ENCODE results near the gene TBX1.

TBX1 gene

GRCh38 chr22:19718456-19719049 is 42.0 kb upstream of the TBX1 start:
- Histone ChIP-seq H3K4me1 (ENCODE audit: insufficient read depth, low read length) (peaks cover 15% of the 10 kb centered on the region), H3K36me3 (ENCODE audit: insufficient read depth, low read length) (no peaks in the 10 kb centered on the region), H3K9me3 (ENCODE audit: low read length) (no peaks in the 10 kb centered on the region), H3K27ac (ENCODE audit: low read depth, low read length) (no peak overlapping the region), H3K9ac (ENCODE audit: low read length) (no peak overlapping the region), H3K4me3 (ENCODE audit: low read depth in 1 of 2, low read length in 2 of 2) (peak overlapping the region; percentile 50 to 61), H3K27me3 (ENCODE audit: control insufficient read depth in 1 of 2, insufficient read depth in 2 of 2, low read length in 2 of 2) (peaks cover 0 to 34% of the 10 kb centered on the region in 2 donors)

DNA sequence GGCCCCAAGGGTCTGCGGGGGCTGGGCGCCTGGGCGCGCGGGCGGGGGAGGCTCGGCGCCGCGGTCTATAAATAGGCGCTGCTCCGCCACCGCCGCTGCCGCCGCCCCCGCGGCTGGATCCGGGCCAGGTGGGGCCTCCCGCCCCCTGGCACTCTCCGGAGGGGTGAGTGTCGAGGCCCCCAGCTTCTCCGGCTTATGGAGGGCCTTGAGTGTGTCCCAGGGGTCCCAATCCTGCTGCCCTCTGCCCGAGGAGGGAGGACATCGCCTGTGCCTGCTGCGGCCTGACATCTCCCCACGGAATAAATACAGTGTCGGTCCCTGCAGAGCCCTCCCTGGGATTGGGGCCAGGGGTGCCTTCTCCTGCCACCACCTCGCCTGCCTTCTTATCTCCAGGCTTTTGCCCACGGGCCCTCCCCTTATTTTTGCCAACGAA is 41.5 kb upstream of the TBX1 start:
- Histone ChIP-seq H3K9ac (ENCODE audit: low read length) (no peak overlapping the region), H3K36me3 (ENCODE audit: insufficient read depth, low read length) (no peaks in the 10 kb centered on the region), H3K4me1 (ENCODE audit: insufficient read depth, low read length) (peaks cover 15% of the 10 kb centered on the region), H3K4me3 (ENCODE audit: low read depth in 1 of 2, low read length in 2 of 2) (peak overlapping the region; percentile 50 to 61), H3K27ac (ENCODE audit: low read depth, low read length) (peak overlapping the region; percentile 34), H3K27me3 (ENCODE audit: control insufficient read depth in 1 of 2, insufficient read depth in 2 of 2, low read length in 2 of 2) (peaks cover 0 to 34% of the 10 kb centered on the region in 2 donors), H3K9me3 (ENCODE audit: low read length) (no peaks in the 10 kb centered on the region)

DNA sequence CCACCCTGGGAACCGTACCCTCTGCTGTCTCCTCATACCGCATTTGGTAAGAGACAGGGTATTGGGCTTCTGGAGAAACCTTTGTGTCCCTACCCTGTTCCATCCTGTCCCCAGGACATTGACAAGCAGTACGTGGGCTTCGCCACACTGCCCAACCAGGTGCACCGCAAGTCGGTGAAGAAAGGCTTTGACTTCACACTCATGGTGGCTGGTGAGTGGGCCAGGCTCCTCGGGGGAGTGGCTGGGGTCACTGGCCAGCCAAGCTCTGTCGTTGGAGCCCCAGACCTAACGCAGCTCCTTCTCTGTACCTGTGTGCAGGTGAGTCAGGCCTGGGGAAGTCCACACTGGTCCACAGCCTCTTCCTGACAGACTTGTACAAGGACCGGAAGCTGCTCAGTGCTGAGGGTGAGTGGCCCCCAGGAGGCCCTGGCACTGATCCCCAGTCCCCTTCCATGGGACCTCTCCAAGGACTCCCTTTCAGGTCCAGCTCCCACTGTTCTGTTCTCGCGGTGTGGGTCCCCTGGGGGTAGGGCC is 41.0 kb upstream of the TBX1 start:
- H3K27me3 ChIP-seq (ENCODE audit: control insufficient read depth in 1 of 2, insufficient read depth in 2 of 2, low read length in 2 of 2), result peaks cover 0 to 38% of the 10 kb centered on the region in 2 donors
- H3K9me3 ChIP-seq (ENCODE audit: low read length), result no peaks in the 10 kb centered on the region
- no peaks in the 10 kb centered on the region for H3K36me3 ChIP-seq (ENCODE audit: insufficient read depth, low read length)
- no peak overlapping the region for H3K9ac ChIP-seq (ENCODE audit: low read length)
- H3K4me3 ChIP-seq (ENCODE audit: low read depth in 1 of 2, low read length in 2 of 2), result no peak overlapping the region
- H3K4me1 ChIP-seq (ENCODE audit: insufficient read depth, low read length), result peaks cover 15% of the 10 kb centered on the region
- H3K27ac ChIP-seq (ENCODE audit: low read depth, low read length), result peak overlapping the region; percentile 34

GRCh38 chr22:19720150-19720827 is 40.3 kb upstream of the TBX1 start:
- H3K9ac ChIP-seq (ENCODE audit: low read length), result no peak overlapping the region
- peaks cover 0 to 38% of the 10 kb centered on the region in 2 donors for H3K27me3 ChIP-seq (ENCODE audit: control insufficient read depth in 1 of 2, insufficient read depth in 2 of 2, low read length in 2 of 2)
- no peak overlapping the region for H3K4me3 ChIP-seq (ENCODE audit: low read depth in 1 of 2, low read length in 2 of 2)
- H3K36me3 ChIP-seq (ENCODE audit: insufficient read depth, low read length), result no peaks in the 10 kb centered on the region
- peaks cover 10% of the 10 kb centered on the region for H3K4me1 ChIP-seq (ENCODE audit: insufficient read depth, low read length)
- H3K27ac ChIP-seq (ENCODE audit: low read depth, low read length), result no peak overlapping the region
- no peaks in the 10 kb centered on the region for H3K9me3 ChIP-seq (ENCODE audit: low read length)

- Histone ChIP-seq H3K4me3 (ENCODE audit: low read depth in 1 of 2, low read length in 2 of 2) (no peak overlapping the region), H3K4me1 (ENCODE audit: insufficient read depth, low read length) (peaks cover 10% of the 10 kb centered on the region), H3K9me3 (ENCODE audit: low read length) (no peaks in the 10 kb centered on the region), H3K27ac (ENCODE audit: low read depth, low read length) (no peak overlapping the region), H3K27me3 (ENCODE audit: control insufficient read depth in 1 of 2, insufficient read depth in 2 of 2, low read length in 2 of 2) (peaks cover 0 to 33% of the 10 kb centered on the region in 2 donors), H3K9ac (ENCODE audit: low read length) (no peak overlapping the region), H3K36me3 (ENCODE audit: insufficient read depth, low read length) (no peaks in the 10 kb centered on the region)
Observed at GRCh38 chr22:19720999-19721329, 39.6 kb upstream of the TBX1 start.

GRCh38 chr22:19721330-19722177 is 39.0 kb upstream of the TBX1 start:
- Histone ChIP-seq H3K27me3 (ENCODE audit: control insufficient read depth in 1 of 2, insufficient read depth in 2 of 2, low read length in 2 of 2) (peaks cover 0 to 33% of the 10 kb centered on the region in 2 donors), H3K4me1 (ENCODE audit: insufficient read depth, low read length) (peaks cover 10% of the 10 kb centered on the region), H3K36me3 (ENCODE audit: insufficient read depth, low read length) (no peaks in the 10 kb centered on the region), H3K9me3 (ENCODE audit: low read length) (no peaks in the 10 kb centered on the region), H3K9ac (ENCODE audit: low read length) (no peak overlapping the region), H3K27ac (ENCODE audit: low read depth, low read length) (no peak overlapping the region), H3K4me3 (ENCODE audit: low read depth in 1 of 2, low read length in 2 of 2) (no peak overlapping the region)

DNA sequence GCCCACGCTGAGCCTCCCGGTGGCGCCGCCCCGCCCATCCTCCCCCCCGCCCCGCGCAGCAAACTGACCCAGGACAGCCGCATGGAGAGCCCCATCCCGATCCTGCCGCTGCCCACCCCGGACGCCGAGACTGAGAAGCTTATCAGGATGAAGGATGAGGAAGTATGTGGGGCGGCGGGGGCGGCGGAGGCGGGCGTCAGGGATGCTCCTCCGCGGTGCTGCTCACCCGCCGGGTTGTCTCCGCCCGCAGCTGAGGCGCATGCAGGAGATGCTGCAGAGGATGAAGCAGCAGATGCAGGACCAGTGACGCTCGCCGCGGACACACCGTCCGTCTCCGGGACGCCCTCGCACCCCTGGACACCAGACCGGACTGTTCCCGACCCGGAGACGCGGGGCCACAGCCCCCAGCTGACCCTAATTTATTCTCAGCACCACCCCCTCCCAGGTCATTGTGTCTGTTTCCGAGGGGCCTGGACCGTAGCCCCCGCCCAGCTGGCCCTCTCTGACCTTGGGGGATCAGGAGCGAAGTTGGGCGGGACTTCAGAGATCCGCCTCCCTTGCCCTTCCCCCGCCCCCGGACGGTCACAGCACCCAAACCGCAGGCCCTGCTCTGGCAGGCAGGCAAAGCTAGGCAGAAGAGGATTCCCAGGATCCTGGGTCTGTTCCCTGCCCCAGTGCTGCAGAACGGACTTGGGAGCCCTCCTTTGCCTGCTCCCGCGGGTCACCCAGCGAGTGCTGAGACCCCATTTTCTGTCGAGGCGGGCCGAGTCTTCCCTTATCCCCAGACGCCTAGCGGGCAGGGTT is 38.2 kb upstream of the TBX1 start:
- no peaks in the 10 kb centered on the region for H3K9me3 ChIP-seq (ENCODE audit: low read length)
- no peak overlapping the region for H3K27ac ChIP-seq (ENCODE audit: low read depth, low read length)
- H3K4me1 ChIP-seq (ENCODE audit: insufficient read depth, low read length), result peaks cover 8% of the 10 kb centered on the region
- H3K9ac ChIP-seq (ENCODE audit: low read length), result no peak overlapping the region
- H3K36me3 ChIP-seq (ENCODE audit: insufficient read depth, low read length), result no peaks in the 10 kb centered on the region
- H3K27me3 ChIP-seq (ENCODE audit: control insufficient read depth in 1 of 2, insufficient read depth in 2 of 2, low read length in 2 of 2), result peaks cover 0 to 33% of the 10 kb centered on the region in 2 donors
- no peak overlapping the region for H3K4me3 ChIP-seq (ENCODE audit: low read depth in 1 of 2, low read length in 2 of 2)

DNA sequence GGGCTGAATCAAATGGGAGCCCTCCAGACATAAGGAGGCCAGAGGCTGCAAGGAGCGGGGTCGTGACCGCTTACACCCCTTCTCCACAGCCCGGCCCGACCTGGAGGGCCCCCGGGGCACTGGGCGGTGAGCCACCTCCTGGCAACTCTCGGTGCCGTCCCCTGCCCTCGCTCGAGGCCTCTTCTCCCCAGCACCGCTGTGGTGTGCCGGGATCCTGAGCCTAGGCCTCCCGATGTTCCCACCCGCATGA is 37.7 kb upstream of the TBX1 start:
- Histone ChIP-seq H3K4me3 (ENCODE audit: low read depth in 1 of 2, low read length in 2 of 2) (no peak overlapping the region), H3K4me1 (ENCODE audit: insufficient read depth, low read length) (peaks cover 6% of the 10 kb centered on the region), H3K9ac (ENCODE audit: low read length) (no peak overlapping the region), H3K27ac (ENCODE audit: low read depth, low read length) (no peak overlapping the region), H3K36me3 (ENCODE audit: insufficient read depth, low read length) (no peaks in the 10 kb centered on the region), H3K9me3 (ENCODE audit: low read length) (no peaks in the 10 kb centered on the region), H3K27me3 (ENCODE audit: control insufficient read depth in 1 of 2, insufficient read depth in 2 of 2, low read length in 2 of 2) (peaks cover 0 to 33% of the 10 kb centered on the region in 2 donors)

GRCh38 chr22:19723232-19723982 is 37.2 kb upstream of the TBX1 start, which contains the start of gene GP1BB:
Gene GP1BB, plus strand, starts transcription at chr22:19723539. Its CDS starts 31 bp downstream, at chr22:19723570.
- no peaks in the 10 kb centered on the region for H3K36me3 ChIP-seq (ENCODE audit: insufficient read depth, low read length)
- no peaks in the 10 kb centered on the region for H3K9me3 ChIP-seq (ENCODE audit: low read length)
- H3K9ac ChIP-seq (ENCODE audit: low read length), result no peak within 1 kb of the TSS
- peaks cover 0 to 32% of the 10 kb centered on the region in 2 donors for H3K27me3 ChIP-seq (ENCODE audit: control insufficient read depth in 1 of 2, insufficient read depth in 2 of 2, low read length in 2 of 2)
- H3K27ac ChIP-seq (ENCODE audit: low read depth, low read length), result no peak within 1 kb of the TSS
- H3K4me1 ChIP-seq (ENCODE audit: insufficient read depth, low read length), result peaks cover 6% of the 10 kb centered on the region
- no peak within 1 kb of the TSS for H3K4me3 ChIP-seq (ENCODE audit: low read depth in 1 of 2, low read length in 2 of 2)

GRCh38 chr22:19723983-19724827 is 36.4 kb upstream of the TBX1 start:
- Histone ChIP-seq H3K9me3 (ENCODE audit: low read length) (no peaks in the 10 kb centered on the region), H3K27ac (ENCODE audit: low read depth, low read length) (no peak overlapping the region), H3K36me3 (ENCODE audit: insufficient read depth, low read length) (no peaks in the 10 kb centered on the region), H3K4me1 (ENCODE audit: insufficient read depth, low read length) (peaks cover 3% of the 10 kb centered on the region), H3K9ac (ENCODE audit: low read length) (no peak overlapping the region), H3K4me3 (ENCODE audit: low read depth in 1 of 2, low read length in 2 of 2) (no peak overlapping the region), H3K27me3 (ENCODE audit: control insufficient read depth in 1 of 2, insufficient read depth in 2 of 2, low read length in 2 of 2) (peaks cover 0 to 24% of the 10 kb centered on the region in 2 donors)

Measured in muscle layer of colon (tissue), 2 donors.